ENCODE measurements around the gene COQ4.

COQ4 gene

GRCh38 chr9:128342971-128343680, 20.5 kb downstream of the COQ4 start:
- no peak for DNase-seq

GRCh38 chr9:128343855-128344254, 21.2 kb downstream of the COQ4 start:
- DNase-seq: no peak

GRCh38 chr9:128344931-128345605, 22.4 kb downstream of the COQ4 start:
- DNase-seq: no peak

GRCh38 chr9:128349125-128349524, 26.5 kb downstream of the COQ4 start:
- DNase-seq: no peak

GRCh38 chr9:128349772-128350171, 27.1 kb downstream of the COQ4 start:
- no peak for DNase-seq

- no peak for DNase-seq
Measured at GRCh38 chr9:128355451-128355850, 32.8 kb downstream of the COQ4 start.

GRCh38 chr9:128358090-128358489, 35.5 kb downstream of the COQ4 start:
- DNase-seq: no peak

- DNase-seq: no peak
Measured at GRCh38 chr9:128358861-128359260, 36.2 kb downstream of the COQ4 start.

- no peak for DNase-seq
Measured at GRCh38 chr9:128360826-128361225, 38.2 kb downstream of the COQ4 start.

- DNase-seq: no peak
Measured at GRCh38 chr9:128361296-128361985, 38.8 kb downstream of the COQ4 start.

GRCh38 chr9:128361986-128362646, 39.5 kb downstream of the COQ4 start:
- DNase-seq: peak; percentile 77

- DNase-seq: no peak
Measured at GRCh38 chr9:128362774-128363173, 40.1 kb downstream of the COQ4 start.

GRCh38 chr9:128365525-128365924, 42.9 kb downstream of the COQ4 start:
- DNase-seq: no peak

GRCh38 chr9:128369024-128369706, 46.5 kb downstream of the COQ4 start:
- DNase-seq: no peak

- DNase-seq: no peak
Measured at GRCh38 chr9:128370367-128370751, 47.7 kb downstream of the COQ4 start.

GRCh38 chr9:128370752-128371629, 48.4 kb downstream of the COQ4 start, which contains the start of gene URM1:
URM1 (plus strand) TSS chr9:128371374; CDS start chr9:128371381, 7 bp downstream.
- peak; percentile 97 for DNase-seq

- DNase-seq: no peak
Measured at GRCh38 chr9:128371630-128372117, 49.0 kb downstream of the COQ4 start.

- DNase-seq: no peak
Measured at GRCh38 chr9:128372188-128372641, 49.6 kb downstream of the COQ4 start.

- no peak for DNase-seq
Measured at GRCh38 chr9:128372784-128373183, 50.1 kb downstream of the COQ4 start.

- DNase-seq: no peak
Measured at GRCh38 chr9:128374221-128374675, 51.6 kb downstream of the COQ4 start.

- DNase-seq: no peak
Measured at GRCh38 chr9:128375865-128376264, 53.2 kb downstream of the COQ4 start.

Measured in NCI-H345 (cell line).